Endothelial cell of umbilical vein (primary cell): ENCODE data around the gene ARHGEF39. TPM values are rescaled to one million over a fixed set of nuclear protein-coding genes. Genes with fewer than 3 reads are reported as not detected.

Experiments used
- BruUV-seq: library from RNA; stranded (reverse); fragments of 400-500 nt; replicated peaks from 2 replicates; lab custom pipeline; 2021; lab: Mats Ljungman, UMichigan
- CTCF ChIA-PET: fragments of 300-600, 350-600 bp; sonication (Branson Sonifier 250); formaldehyde crosslinking; loops from one replicate; lab custom pipeline; 2021; ENCODE audit warnings: antibody characterized with exemption, inconsistent platforms; lab: Charles Lee
- POLR2A ChIA-PET: fragments of 300-600, 350-600 bp; sonication (Branson Sonifier 250); formaldehyde crosslinking; loops from one replicate; lab custom pipeline; 2021; ENCODE audit warnings: antibody characterized with exemption, inconsistent platforms; lab: Charles Lee
- DNase-seq: peaks from one replicate; pipeline ENCODE4 v3.0.0-alpha.2; 2011; ENCODE audit warnings: low read depth, low spot score
- FAIRE-seq: peaks from 2 replicates; lab custom pipeline; 2011; peaks lifted over from hg19 to GRCh38; lab: Jason Lieb, UNC
- H2AFZ ChIP-seq: 2 replicates; pipeline ENCODE4 v1.6.0; 2012; ENCODE audit warnings: low read depth, low read length, control low read depth, inconsistent platforms
- H3K27ac ChIP-seq: 2 replicates; pipeline ENCODE4 v1.5.1; 2011; ENCODE audit warnings: low read depth, mild to moderate bottlenecking, control low read depth, low read length, moderate library complexity; ENCODE audit not compliant: insufficient read depth
- H3K27me3 ChIP-seq, 2 experiments: 2 replicates each; pipeline versions ENCODE4 v1.6.0 to v1.6.1; 2011; ENCODE audit warnings: low read length in 2 of 2, mixed read lengths in 1 of 2; ENCODE audit not compliant: control insufficient read depth in 2 of 2, insufficient read depth in 2 of 2
- H3K36me3 ChIP-seq, 2 experiments: 2 replicates in 1 of 2; 3 replicates in 1 of 2; pipeline ENCODE4 v1.5.1; 2011; ENCODE audit warnings: low read length in 2 of 2, mild to moderate bottlenecking in 1 of 2, moderate library complexity in 1 of 2; ENCODE audit not compliant: control insufficient read depth in 2 of 2, insufficient read depth in 2 of 2; ENCODE audit errors: extremely low read depth in 1 of 2
- H3K4me1 ChIP-seq: 3 replicates; pipeline ENCODE4 v1.5.1; 2011; ENCODE audit warnings: mild to moderate bottlenecking, low read length; ENCODE audit not compliant: control insufficient read depth, insufficient read depth; ENCODE audit errors: extremely low read depth
- H3K4me2 ChIP-seq: 2 replicates; pipeline ENCODE4 v1.6.1; 2011; ENCODE audit warnings: low read length, control low read depth, mixed read lengths; ENCODE audit not compliant: insufficient read depth
- H3K4me3 ChIP-seq, 3 experiments: fragments of 200-600 bp in 1 of 3; sonication (generic), shearing (Covaris generic) in 1 of 3; replicated peaks in 1 of 3; 2 replicates each; pipeline ENCODE4 v1.5.1; 2011 to 2016; ENCODE audit warnings: control low read depth in 3 of 3, low read length in 3 of 3, mild to moderate bottlenecking in 2 of 3, inconsistent platforms in 1 of 3, low read depth in 1 of 3, moderate library complexity in 1 of 3; ENCODE audit not compliant: insufficient read depth in 1 of 3
- H3K79me2 ChIP-seq: 2 replicates; pipeline ENCODE4 v1.6.0; 2012; ENCODE audit warnings: low read length, inconsistent platforms; ENCODE audit not compliant: control insufficient read depth, insufficient read depth
- H3K9ac ChIP-seq: replicated peaks from 2 replicates; pipeline ENCODE3; 2011; ENCODE audit warnings: low read length, control low read depth; ENCODE audit not compliant: insufficient read depth; ENCODE audit errors: extremely low read depth
- H3K9me1 ChIP-seq: replicated peaks from 3 replicates; pipeline ENCODE4 v1.6.0; 2011; ENCODE audit warnings: mild to moderate bottlenecking, low read length; ENCODE audit not compliant: control insufficient read depth, insufficient read depth; ENCODE audit errors: extremely low read depth
- H3K9me3 ChIP-seq: replicated peaks from 2 replicates; pipeline ENCODE4 v1.5.1; 2012; ENCODE audit warnings: low read length, inconsistent platforms; ENCODE audit not compliant: control insufficient read depth, insufficient read depth
- H4K20me1 ChIP-seq: replicated peaks from 2 replicates; pipeline ENCODE3; 2011; ENCODE audit warnings: mild to moderate bottlenecking, low read length; ENCODE audit not compliant: control insufficient read depth, insufficient read depth; ENCODE audit errors: extremely low read depth
- EZH2 ChIP-seq: IDR thresholded peaks from 2 replicates; pipeline ENCODE4 v1.6.1; 2012; ENCODE audit warnings: borderline replicate concordance, low read depth, mild to moderate bottlenecking, moderate library complexity, low read length, inconsistent platforms; ENCODE audit not compliant: severe bottlenecking
- FOS ChIP-seq: IDR thresholded peaks from 2 replicates; pipeline ENCODE4 v1.6.1; 2011; ENCODE audit warnings: mild to moderate bottlenecking, low read length, moderate library complexity, borderline replicate concordance; ENCODE audit not compliant: insufficient read depth
- GATA2 ChIP-seq: IDR thresholded peaks from 2 replicates; pipeline ENCODE4 v1.7.0; 2011; ENCODE audit warnings: low read depth, mild to moderate bottlenecking, moderate library complexity, mixed read lengths, low read length; ENCODE audit not compliant: insufficient read length, insufficient read depth
- JUN ChIP-seq: IDR thresholded peaks from 2 replicates; pipeline ENCODE4 v1.6.1; 2011; ENCODE audit warnings: borderline replicate concordance, low read depth; ENCODE audit not compliant: insufficient read length, insufficient read depth
- MYC ChIP-seq: IDR thresholded peaks from one replicate; pipeline ENCODE4 v1.6.1; 2011; ENCODE audit warnings: mild to moderate bottlenecking, low read depth, low read length
- POLR2A ChIP-seq: IDR thresholded peaks from 2 replicates; pipeline ENCODE4 v1.6.1; 2012; ENCODE audit warnings: low read depth, mild to moderate bottlenecking, control low read depth, low read length
- POLR2AphosphoS5 ChIP-seq: IDR thresholded peaks from 2 replicates; pipeline ENCODE4 v1.6.1; 2012; ENCODE audit warnings: low read depth, mild to moderate bottlenecking, control low read depth, low read length, moderate library complexity; ENCODE audit not compliant: insufficient read depth
- dilution Hi-C: fragments of 300-500 bp; cut with MboI; formaldehyde crosslinking; loops from one replicate; pipeline ENCODE4 v1.15.0; 2019; ENCODE audit warnings: low sequenced_read_pairs; ENCODE audit not compliant: extremely low pct_ligation_motif_present
- intact Hi-C: fragments of 100-400 bp; cut with micrococcal nuclease; formaldehyde crosslinking; loops from one replicate; pipeline ENCODE4 v1.10.0; 2022
- polyA plus RNA-seq, 4 experiments: library from polyadenylated mRNA; depleted of rRNA in 3 of 4; stranded (reverse) in 3 of 4; unstranded in 1 of 4; fragments of >200 nt; gene quantifications; 2 replicates each; pipeline versions ENCODE4 v1.2.1 to v1.2.3, GENCODE V29; 2011 to 2012; ENCODE audit warnings: missing spikeins in 1 of 4
- total RNA-seq: library from RNA; stranded (reverse); gene quantifications from 2 replicates; pipeline ENCODE4 v1.2.3, GENCODE V29; 2021
- TF ChIP-seq, protein P1 (sequence below): IDR thresholded peaks from 2 replicates; pipeline ENCODE4 v1.6.1; 2011; ENCODE audit not compliant: insufficient read depth, insufficient read length
- TF ChIP-seq, protein P2 (sequence below), 2 donors: IDR thresholded peaks; 1 replicate in 1 of 2; 2 replicates in 1 of 2; pipeline ENCODE4 v1.5.1; 2011; ENCODE audit warnings: low read length in 2 of 2, mild to moderate bottlenecking in 2 of 2, moderate library complexity in 2 of 2, control low read depth in 1 of 2, inconsistent platforms in 1 of 2, low read depth in 1 of 2; ENCODE audit not compliant: insufficient read depth in 1 of 2; ENCODE audit errors: extremely low read depth in 1 of 2

The ARHGEF39 gene
- total and polyA plus RNA-seq, 2 donors (not counting 3 experiments of a cell fraction or from before 2014, with no cell fraction given), result 4.7 to 6.5 TPM

DNA sequence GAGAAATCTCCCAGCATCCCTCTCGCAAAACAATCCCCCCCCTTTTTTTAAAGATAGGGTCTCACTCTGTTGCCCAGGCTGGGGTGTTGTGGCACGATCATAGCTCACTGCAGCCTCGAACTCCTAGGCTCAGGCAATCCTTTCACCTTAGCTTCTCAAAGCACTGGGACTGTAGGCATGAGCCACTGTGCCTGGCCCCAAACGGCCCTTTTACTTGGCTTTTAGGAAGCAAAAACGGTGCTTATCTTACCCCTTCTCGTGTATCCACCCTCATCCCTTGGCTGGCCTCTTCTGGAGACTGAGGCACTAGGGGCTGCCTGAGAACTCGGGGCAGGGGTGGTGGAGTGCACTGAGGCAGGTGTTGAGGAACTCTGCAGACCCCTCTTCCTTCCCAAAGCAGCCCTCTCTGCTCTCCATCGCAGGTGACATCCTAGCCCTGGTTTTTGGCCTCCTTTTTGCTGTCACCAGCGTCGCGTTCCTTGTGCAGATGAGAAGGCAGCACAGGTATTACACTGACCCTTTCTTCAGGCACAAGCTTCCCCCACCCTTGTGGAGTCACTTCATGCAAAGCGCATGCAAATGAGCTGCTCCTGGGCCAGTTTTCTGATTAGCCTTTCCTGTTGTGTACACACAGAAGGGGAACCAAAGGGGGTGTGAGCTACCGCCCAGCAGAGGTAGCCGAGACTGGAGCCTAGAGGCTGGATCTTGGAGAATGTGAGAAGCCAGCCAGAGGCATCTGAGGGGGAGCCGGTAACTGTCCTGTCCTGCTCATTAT lies 15.5 kb upstream of the ARHGEF39 start:
- DNase-seq (no peak), FAIRE-seq (no peak)
- H3K36me3 ChIP-seq, result peaks cover 8 to 22% of the 10 kb centered on the region in 2 experiments
- H2AFZ ChIP-seq, result no peak overlapping the region
- BruUV-seq, result no TSS peak
- TF ChIP-seq FOS (no peak), JUN (no peak), MYC (no peak), GATA2 (no peak), POLR2AphosphoS5 (no peak), POLR2A (no peak), EZH2 (no peak)
- TF ChIP-seq, protein P1, sequence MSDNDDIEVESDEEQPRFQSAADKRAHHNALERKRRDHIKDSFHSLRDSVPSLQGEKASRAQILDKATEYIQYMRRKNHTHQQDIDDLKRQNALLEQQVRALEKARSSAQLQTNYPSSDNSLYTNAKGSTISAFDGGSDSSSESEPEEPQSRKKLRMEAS, result no peak
- TF ChIP-seq, protein P2, sequence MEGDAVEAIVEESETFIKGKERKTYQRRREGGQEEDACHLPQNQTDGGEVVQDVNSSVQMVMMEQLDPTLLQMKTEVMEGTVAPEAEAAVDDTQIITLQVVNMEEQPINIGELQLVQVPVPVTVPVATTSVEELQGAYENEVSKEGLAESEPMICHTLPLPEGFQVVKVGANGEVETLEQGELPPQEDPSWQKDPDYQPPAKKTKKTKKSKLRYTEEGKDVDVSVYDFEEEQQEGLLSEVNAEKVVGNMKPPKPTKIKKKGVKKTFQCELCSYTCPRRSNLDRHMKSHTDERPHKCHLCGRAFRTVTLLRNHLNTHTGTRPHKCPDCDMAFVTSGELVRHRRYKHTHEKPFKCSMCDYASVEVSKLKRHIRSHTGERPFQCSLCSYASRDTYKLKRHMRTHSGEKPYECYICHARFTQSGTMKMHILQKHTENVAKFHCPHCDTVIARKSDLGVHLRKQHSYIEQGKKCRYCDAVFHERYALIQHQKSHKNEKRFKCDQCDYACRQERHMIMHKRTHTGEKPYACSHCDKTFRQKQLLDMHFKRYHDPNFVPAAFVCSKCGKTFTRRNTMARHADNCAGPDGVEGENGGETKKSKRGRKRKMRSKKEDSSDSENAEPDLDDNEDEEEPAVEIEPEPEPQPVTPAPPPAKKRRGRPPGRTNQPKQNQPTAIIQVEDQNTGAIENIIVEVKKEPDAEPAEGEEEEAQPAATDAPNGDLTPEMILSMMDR (IDR thresholded peaks at IDR 0.05; ENCODE audit: extremely low read depth in 1 of 2, insufficient read depth in 1 of 2, low read depth in 1 of 2, low read length in 2 of 2), result no peak
- dilution Hi-C loops, result no loop called here
- no peak overlapping the region for H3K9ac ChIP-seq
- H3K4me2 ChIP-seq, result no peak overlapping the region
- no peak overlapping the region for H3K4me3 ChIP-seq
- intact Hi-C loops, result no loop called here
- no peaks in the 10 kb centered on the region for H3K9me3 ChIP-seq
- H3K4me1 ChIP-seq, result peaks cover 5% of the 10 kb centered on the region
- no peaks in the 10 kb centered on the region for H3K27me3 ChIP-seq
- POLR2A ChIA-PET, result interaction anchor here (1.1 kb wide), 1 partner anchor 10 kb away, joined by 4 read pairs; no protein-coding TSS in a partner anchor
- H4K20me1 ChIP-seq, result no peaks in the 10 kb centered on the region
- CTCF ChIA-PET, result interaction anchor here (0.6 to 1.8 kb wide), 5 partner anchors 8 to 77 kb away, joined by 3 to 9 read pairs (median 3); partner anchors contain the start of gene ARHGEF39
- H3K27ac ChIP-seq, result no peak overlapping the region
- no peaks in the 10 kb centered on the region for H3K9me1 ChIP-seq
- no peaks in the 10 kb centered on the region for H3K79me2 ChIP-seq
